Panc1 (cell line): ENCODE measurements around the gene ATXN7L1. TPM values are rescaled to one million over a fixed set of nuclear protein-coding genes. Genes with fewer than 3 reads are reported as not detected.

Experiments
- ATAC-seq: fragments of 200-7000 bp; cut with Tn5 transposase; 2 replicates; pipeline ENCODE4 v1.9.1; 2020; ENCODE audit warnings: mild to moderate bottlenecking, moderate library complexity
- BruUV-seq: library from RNA; stranded (reverse); fragments of 400-500 nt; replicated peaks from 2 replicates; lab custom pipeline; 2021; lab: Mats Ljungman, UMichigan
- CTCF ChIA-PET: fragments of 300-600 bp; sonication (Branson Sonifier 250); formaldehyde crosslinking; loops from one replicate; lab custom pipeline; 2022; ENCODE audit warnings: antibody characterized with exemption; lab: Charles Lee
- POLR2A ChIA-PET: fragments of 300-600 bp; sonication (Branson Sonifier 250); formaldehyde crosslinking; loops from one replicate; lab custom pipeline; 2022; ENCODE audit warnings: antibody characterized with exemption; lab: Charles Lee
- DNase-seq: peaks from one replicate; pipeline ENCODE4 v3.0.0-alpha.2; 2010; ENCODE audit warnings: low read depth, low spot score
- H3K27ac ChIP-seq: 2 replicates; pipeline ENCODE4 v1.5.1; 2011; ENCODE audit warnings: mild to moderate bottlenecking, low read length, inconsistent platforms
- H3K27me3 ChIP-seq: fragments of 200-500 bp; sonication (Bioruptor generic); 2 replicates; pipeline ENCODE4 v1.6.0; 2014; ENCODE audit warnings: low read length, inconsistent platforms; ENCODE audit not compliant: control insufficient read depth, insufficient read depth
- H3K36me3 ChIP-seq: fragments of 200-500 bp; sonication (Bioruptor generic); 2 replicates; pipeline ENCODE4 v1.5.1; 2014; ENCODE audit warnings: inconsistent platforms, mild to moderate bottlenecking, low read length, moderate library complexity; ENCODE audit not compliant: control insufficient read depth, insufficient read depth
- H3K4me1 ChIP-seq: 2 replicates; pipeline ENCODE4 v1.5.1; 2011; ENCODE audit warnings: inconsistent platforms, mild to moderate bottlenecking, low read length, moderate library complexity; ENCODE audit not compliant: control insufficient read depth, insufficient read depth
- H3K4me3 ChIP-seq, 2 experiments: 2 replicates each; pipeline ENCODE4 v1.5.1; 2011 to 2012; ENCODE audit warnings: low read depth in 2 of 2, low read length in 2 of 2, mild to moderate bottlenecking in 2 of 2, inconsistent platforms in 1 of 2, moderate library complexity in 1 of 2
- H3K9me3 ChIP-seq: fragments of 200-500 bp; sonication (Bioruptor generic); 2 replicates; pipeline ENCODE4 v1.5.1; 2014; ENCODE audit warnings: low read depth, mild to moderate bottlenecking, inconsistent platforms, low read length, moderate library complexity; ENCODE audit not compliant: control insufficient read depth, insufficient read depth
- CTCF ChIP-seq: fragments of 450-650 bp; IDR thresholded peaks from 2 replicates; pipeline ENCODE4 v1.5.1; 2017; ENCODE audit warnings: mild to moderate bottlenecking
- POLR2AphosphoS5 ChIP-seq: IDR thresholded peaks from 2 replicates; pipeline ENCODE4 v1.6.1; 2012; ENCODE audit warnings: mild to moderate bottlenecking, low read depth, low read length, moderate library complexity
- REST ChIP-seq, 2 experiments: IDR thresholded peaks; 2 replicates each; pipeline ENCODE4 v1.6.1; 2011 to 2012; ENCODE audit warnings: low read depth in 2 of 2, control low read depth in 1 of 2, low read length in 1 of 2, mild to moderate bottlenecking in 1 of 2, moderate library complexity in 1 of 2; ENCODE audit not compliant: insufficient read depth in 1 of 2
- SIN3A ChIP-seq: IDR thresholded peaks from 2 replicates; pipeline ENCODE4 v1.6.1; 2012; ENCODE audit warnings: low read depth, mild to moderate bottlenecking, low read length, moderate library complexity, borderline replicate concordance; ENCODE audit not compliant: insufficient read depth
- TCF7L2 ChIP-seq: IDR thresholded peaks from 2 replicates; pipeline ENCODE4 v1.6.1; 2011; ENCODE audit warnings: mild to moderate bottlenecking, low read depth, low read length, inconsistent platforms
- in situ Hi-C: cut with HindIII; loops from 2 replicates; pipeline ENCODE4 v1.10.0; 2016; ENCODE audit warnings: low sequenced_read_pairs, low pct_unique_long_range_greater_than_20kb
- intact Hi-C: fragments of 100-400 bp; cut with micrococcal nuclease; formaldehyde crosslinking; loops from one replicate; pipeline ENCODE4 v1.10.0; 2022; ENCODE audit not compliant: unreplicated experiment
- total RNA-seq: library from RNA; stranded (reverse); gene quantifications from one replicate; pipeline ENCODE4 v1.2.1, GENCODE V29; 2021; ENCODE audit not compliant: unreplicated experiment

Gene ATXN7L1
- total RNA-seq, 1 experiment from 2014 or later = 10.8 TPM

GRCh38 chr7:105635197-105635596 is 241.2 kb downstream of the ATXN7L1 start:
- DNase-seq (no peak), ATAC-seq (no peak)
- no peaks in the 10 kb centered on the region for H3K36me3 ChIP-seq
- ChIA-PET POLR2A (no interaction called here), CTCF (interaction anchor here (0.7 kb wide), 1 partner anchor 18 kb away, joined by 3 read pairs; no protein-coding TSS in a partner anchor)
- no peak overlapping the region for H3K4me3 ChIP-seq
- no peak overlapping the region for H3K27ac ChIP-seq
- intact Hi-C loops = no loop called here
- no peaks in the 10 kb centered on the region for H3K27me3 ChIP-seq
- H3K4me1 ChIP-seq = no peaks in the 10 kb centered on the region
- no TSS peak for BruUV-seq
- in situ Hi-C loops = no loop called here
- TF ChIP-seq TCF7L2 = no peak
- TF ChIP-seq POLR2AphosphoS5 = no peak
- no peak for TF ChIP-seq REST (IDR thresholded peaks at IDR 0.05; ENCODE audit: insufficient read depth in 1 of 2, low read depth in 2 of 2, low read length in 1 of 2)
- no peak for TF ChIP-seq SIN3A
- TF ChIP-seq CTCF = no peak
- H3K9me3 ChIP-seq = no peaks in the 10 kb centered on the region

DNA sequence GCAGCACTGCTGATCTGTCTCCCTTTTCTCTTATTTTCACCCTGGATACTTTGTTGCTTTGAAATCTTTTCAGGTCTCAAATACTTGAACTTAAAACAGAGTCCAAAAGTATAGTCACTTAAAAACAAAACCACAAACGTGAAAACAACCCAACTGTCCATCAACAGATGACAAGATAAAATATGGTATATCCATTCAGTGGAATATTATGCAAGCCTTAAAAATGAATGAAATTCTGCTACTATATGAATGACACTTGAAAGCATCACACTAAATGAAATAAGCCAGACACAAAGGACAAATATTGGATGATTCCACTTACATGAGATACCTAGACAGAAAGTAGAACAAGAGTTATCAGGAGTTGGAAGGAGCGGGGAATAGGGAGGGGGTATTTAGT is 250.4 kb downstream of the ATXN7L1 start:
- no TSS peak for BruUV-seq
- H3K27me3 ChIP-seq = no peaks in the 10 kb centered on the region
- in situ Hi-C loops (no loop called here), intact Hi-C loops (no loop called here)
- CTCF ChIA-PET = no interaction called here
- no peak overlapping the region for H3K4me3 ChIP-seq
- POLR2A ChIA-PET = no interaction called here
- ATAC-seq (no peak), DNase-seq (no peak)
- no peak overlapping the region for H3K27ac ChIP-seq
- H3K36me3 ChIP-seq = no peaks in the 10 kb centered on the region
- TF ChIP-seq SIN3A = no peak
- TF ChIP-seq TCF7L2 = no peak
- TF ChIP-seq CTCF = no peak
- no peak for TF ChIP-seq REST (IDR thresholded peaks at IDR 0.05; ENCODE audit: insufficient read depth in 1 of 2, low read depth in 2 of 2, low read length in 1 of 2)
- no peak for TF ChIP-seq POLR2AphosphoS5
- no peaks in the 10 kb centered on the region for H3K4me1 ChIP-seq
- H3K9me3 ChIP-seq = no peaks in the 10 kb centered on the region
